Central memory CD4-positive, alpha-beta T cell (primary cell): ENCODE data around the gene OSBP2.

Experiments used
- DNase-seq: peaks from one replicate; pipeline ENCODE4 v3.0.0; 2022

OSBP2 gene

GRCh38 chr22:30821863-30822215, 127.2 kb downstream of the OSBP2 start:
- no peak for DNase-seq

- no peak for DNase-seq
Measured at GRCh38 chr22:30822216-30823014, 127.7 kb downstream of the OSBP2 start.

DNA sequence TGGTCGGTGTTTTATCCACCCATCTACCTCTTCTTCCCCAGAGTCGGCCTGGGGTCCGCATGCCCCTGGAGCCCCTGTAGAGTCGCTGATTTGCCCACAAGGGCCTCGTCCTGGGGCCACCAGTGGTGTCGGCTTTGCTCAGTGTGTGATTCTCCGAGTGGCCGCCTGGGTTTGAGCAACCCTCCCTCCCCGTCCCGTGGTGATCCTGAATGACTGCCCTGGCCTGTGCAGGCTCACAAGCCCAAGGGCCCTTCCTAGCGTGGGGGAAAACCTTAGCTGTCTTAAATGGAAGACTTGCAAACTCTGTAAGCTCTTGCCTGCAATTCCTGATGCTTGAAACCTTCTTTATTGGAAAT, 128.3 kb downstream of the OSBP2 start:
- no peak for DNase-seq

GRCh38 chr22:30824096-30824495, 129.4 kb downstream of the OSBP2 start:
- no peak for DNase-seq

GRCh38 chr22:30824711-30825110, 130.0 kb downstream of the OSBP2 start:
- DNase-seq = no peak

- DNase-seq = no peak
Measured at GRCh38 chr22:30825711-30826505, 131.2 kb downstream of the OSBP2 start.

- DNase-seq = no peak
Measured at GRCh38 chr22:30826670-30827355, 132.1 kb downstream of the OSBP2 start.

- no peak for DNase-seq
Measured at GRCh38 chr22:30827646-30828045, 133.0 kb downstream of the OSBP2 start.

- no peak for DNase-seq
Measured at GRCh38 chr22:30828187-30829155, 133.8 kb downstream of the OSBP2 start.

- no peak for DNase-seq
Measured at GRCh38 chr22:30829901-30830550, 135.4 kb downstream of the OSBP2 start.

DNA sequence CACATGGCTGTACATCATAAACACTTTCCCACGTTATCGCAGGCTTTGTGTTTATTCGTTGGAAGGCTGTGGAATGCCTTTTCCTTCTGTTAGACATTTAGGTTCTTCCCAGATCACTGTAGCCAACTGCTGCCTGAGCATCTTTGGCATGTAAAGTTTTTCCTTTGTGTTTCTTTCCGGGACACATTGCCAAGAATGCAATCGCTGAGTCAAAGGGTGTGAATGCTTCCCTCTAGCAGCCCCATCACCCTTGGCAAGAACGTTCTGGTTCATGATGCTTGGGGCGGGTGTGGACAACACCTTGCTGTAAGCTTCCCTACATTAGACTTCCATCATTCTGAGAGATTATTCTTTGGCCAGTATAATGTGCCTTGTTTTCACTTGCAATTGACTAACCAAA, 136.2 kb downstream of the OSBP2 start:
- DNase-seq = no peak

GRCh38 chr22:30832407-30832987, 137.8 kb downstream of the OSBP2 start:
- DNase-seq = no peak

DNA sequence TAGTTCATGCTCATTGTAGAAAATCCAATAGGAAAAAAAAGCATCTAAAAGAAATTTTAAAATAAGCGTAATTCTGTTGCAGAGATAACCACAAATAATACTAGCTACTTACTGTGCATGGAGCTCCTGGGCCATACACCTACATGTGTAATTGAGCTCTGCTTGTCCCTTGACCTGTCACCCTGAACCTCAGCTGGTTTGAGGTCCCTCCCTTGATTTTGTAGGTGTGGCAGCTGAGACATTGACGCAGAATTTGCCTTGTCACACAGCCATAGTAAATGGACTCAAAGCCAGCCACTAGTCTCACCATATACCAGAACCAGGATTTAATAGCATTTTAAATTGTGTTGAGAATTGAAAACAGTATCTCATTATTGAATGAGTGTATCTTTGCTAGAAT, 138.6 kb downstream of the OSBP2 start:
- DNase-seq = no peak

DNA sequence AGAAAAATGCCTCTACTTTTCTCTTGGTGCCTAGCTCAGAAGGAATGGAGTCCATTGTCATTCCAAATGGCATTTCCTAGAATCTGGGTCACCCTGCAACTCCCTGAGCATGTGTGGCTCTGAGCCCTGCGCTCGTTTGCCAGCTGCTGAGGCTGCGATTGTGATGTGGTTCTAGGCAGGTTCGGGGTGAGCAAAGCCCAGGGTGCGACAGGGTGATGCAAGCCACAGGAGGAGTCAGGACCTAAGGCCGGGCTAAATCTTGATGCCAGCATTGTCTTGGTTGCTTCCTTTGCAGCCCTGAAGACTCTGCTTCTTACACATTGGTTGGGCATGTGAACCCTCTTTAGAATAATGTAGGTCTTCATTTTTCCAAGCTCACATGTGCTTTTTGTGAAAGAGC, 142.9 kb downstream of the OSBP2 start:
- no peak for DNase-seq

- no peak for DNase-seq
Measured at GRCh38 chr22:30838111-30838510, 143.4 kb downstream of the OSBP2 start.

- DNase-seq = no peak
Measured at GRCh38 chr22:30841273-30841672, 146.6 kb downstream of the OSBP2 start.

DNA sequence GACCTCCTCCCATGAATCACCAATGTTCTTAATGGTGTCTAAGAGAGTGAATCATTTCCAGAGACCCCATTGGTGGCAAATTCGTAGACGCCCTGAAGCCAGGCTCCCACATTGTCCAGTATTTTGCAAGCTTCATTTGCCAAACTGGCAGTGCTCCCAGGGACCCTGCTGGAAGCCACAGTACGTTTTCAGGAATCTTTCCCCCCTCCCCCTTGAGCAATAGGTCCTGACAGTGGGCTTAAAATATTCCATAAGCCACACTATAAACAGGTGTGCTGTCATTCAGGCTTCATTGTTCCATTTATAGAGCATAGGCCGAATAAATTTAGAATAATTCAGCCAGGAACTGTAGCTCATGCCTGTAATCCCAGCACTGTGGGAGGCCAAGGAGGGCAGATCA, 148.6 kb downstream of the OSBP2 start:
- no peak for DNase-seq

DNA sequence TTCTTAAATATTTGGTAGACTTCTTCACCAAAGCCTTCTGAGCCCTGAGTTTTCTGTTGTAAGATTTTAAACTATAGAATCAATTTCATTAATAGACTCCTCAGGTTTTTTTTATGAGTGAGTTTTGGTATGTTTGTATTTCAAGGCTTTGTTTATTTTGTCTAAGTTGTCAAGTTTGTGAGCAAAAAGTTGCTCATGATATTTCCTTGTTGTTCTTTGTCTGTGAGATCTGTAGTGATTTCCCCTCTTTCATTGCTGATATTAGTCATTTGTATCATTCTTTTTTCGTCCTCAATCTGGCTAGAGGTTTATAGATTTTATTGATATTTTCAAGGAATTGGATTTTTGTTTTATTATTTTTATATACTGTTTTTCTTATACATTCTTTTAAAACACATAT, 152.9 kb downstream of the OSBP2 start:
- DNase-seq = no peak

- DNase-seq = no peak
Measured at GRCh38 chr22:30855266-30855665, 160.6 kb downstream of the OSBP2 start.

- no peak for DNase-seq
Measured at GRCh38 chr22:30855677-30856518, 161.2 kb downstream of the OSBP2 start.
